OCI-LY7 (cell line): ENCODE results near the gene CARD14.

ENCODE experiments used
- EZH2phosphoT487 ChIP-seq: fragments of 200-600 bp; sonication (generic); IDR thresholded peaks from 2 replicates; pipeline ENCODE4 v1.6.1; 2018; ENCODE audit warnings: low read depth, borderline replicate concordance, mild to moderate bottlenecking, mixed run types, antibody characterized with exemption, low read length, moderate library complexity, mixed read lengths
- TF ChIP-seq, protein P1 (sequence below): fragments of 200-600 bp; sonication (generic); conservative IDR thresholded peaks from 2 replicates; pipeline ENCODE4 v1.5.1; 2014; ENCODE audit warnings: mild to moderate bottlenecking, antibody characterized with exemption, low read length, moderate library complexity, mixed read lengths

DNA sequence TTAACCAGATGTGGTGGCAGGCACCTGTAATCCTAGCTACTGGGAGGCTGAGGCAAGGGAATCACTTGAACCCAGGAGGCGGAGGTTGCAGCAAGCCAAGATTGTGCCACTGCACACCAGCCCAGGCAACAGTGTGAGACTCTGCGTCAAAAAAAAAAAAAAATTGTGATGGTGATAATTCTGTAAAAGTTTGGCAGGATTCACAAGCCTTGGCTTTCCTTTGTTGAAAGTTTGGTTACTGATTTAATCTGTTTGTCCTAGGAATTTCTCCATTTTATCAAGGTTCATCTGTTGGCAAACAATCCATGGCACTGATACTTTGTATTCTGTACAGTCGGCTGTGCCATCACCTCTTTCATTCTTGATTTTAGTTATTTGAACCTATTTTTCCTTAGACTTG, 38.8 kb upstream of the CARD14 start:
- TF ChIP-seq, protein P1, sequence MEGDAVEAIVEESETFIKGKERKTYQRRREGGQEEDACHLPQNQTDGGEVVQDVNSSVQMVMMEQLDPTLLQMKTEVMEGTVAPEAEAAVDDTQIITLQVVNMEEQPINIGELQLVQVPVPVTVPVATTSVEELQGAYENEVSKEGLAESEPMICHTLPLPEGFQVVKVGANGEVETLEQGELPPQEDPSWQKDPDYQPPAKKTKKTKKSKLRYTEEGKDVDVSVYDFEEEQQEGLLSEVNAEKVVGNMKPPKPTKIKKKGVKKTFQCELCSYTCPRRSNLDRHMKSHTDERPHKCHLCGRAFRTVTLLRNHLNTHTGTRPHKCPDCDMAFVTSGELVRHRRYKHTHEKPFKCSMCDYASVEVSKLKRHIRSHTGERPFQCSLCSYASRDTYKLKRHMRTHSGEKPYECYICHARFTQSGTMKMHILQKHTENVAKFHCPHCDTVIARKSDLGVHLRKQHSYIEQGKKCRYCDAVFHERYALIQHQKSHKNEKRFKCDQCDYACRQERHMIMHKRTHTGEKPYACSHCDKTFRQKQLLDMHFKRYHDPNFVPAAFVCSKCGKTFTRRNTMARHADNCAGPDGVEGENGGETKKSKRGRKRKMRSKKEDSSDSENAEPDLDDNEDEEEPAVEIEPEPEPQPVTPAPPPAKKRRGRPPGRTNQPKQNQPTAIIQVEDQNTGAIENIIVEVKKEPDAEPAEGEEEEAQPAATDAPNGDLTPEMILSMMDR: no peak
- no peak for TF ChIP-seq EZH2phosphoT487
